Cerebellar cortex (tissue), 1 donor: ENCODE results near the gene ADGRV1.
A peak's percentile ranks its signal among the peaks of the same experiment; 100 is the strongest.

ENCODE experiments used
- DNase-seq: peaks from one replicate; pipeline ENCODE4 v3.0.0-alpha.2; 2015; ENCODE audit warnings: low spot score

The ADGRV1 gene, protein sequence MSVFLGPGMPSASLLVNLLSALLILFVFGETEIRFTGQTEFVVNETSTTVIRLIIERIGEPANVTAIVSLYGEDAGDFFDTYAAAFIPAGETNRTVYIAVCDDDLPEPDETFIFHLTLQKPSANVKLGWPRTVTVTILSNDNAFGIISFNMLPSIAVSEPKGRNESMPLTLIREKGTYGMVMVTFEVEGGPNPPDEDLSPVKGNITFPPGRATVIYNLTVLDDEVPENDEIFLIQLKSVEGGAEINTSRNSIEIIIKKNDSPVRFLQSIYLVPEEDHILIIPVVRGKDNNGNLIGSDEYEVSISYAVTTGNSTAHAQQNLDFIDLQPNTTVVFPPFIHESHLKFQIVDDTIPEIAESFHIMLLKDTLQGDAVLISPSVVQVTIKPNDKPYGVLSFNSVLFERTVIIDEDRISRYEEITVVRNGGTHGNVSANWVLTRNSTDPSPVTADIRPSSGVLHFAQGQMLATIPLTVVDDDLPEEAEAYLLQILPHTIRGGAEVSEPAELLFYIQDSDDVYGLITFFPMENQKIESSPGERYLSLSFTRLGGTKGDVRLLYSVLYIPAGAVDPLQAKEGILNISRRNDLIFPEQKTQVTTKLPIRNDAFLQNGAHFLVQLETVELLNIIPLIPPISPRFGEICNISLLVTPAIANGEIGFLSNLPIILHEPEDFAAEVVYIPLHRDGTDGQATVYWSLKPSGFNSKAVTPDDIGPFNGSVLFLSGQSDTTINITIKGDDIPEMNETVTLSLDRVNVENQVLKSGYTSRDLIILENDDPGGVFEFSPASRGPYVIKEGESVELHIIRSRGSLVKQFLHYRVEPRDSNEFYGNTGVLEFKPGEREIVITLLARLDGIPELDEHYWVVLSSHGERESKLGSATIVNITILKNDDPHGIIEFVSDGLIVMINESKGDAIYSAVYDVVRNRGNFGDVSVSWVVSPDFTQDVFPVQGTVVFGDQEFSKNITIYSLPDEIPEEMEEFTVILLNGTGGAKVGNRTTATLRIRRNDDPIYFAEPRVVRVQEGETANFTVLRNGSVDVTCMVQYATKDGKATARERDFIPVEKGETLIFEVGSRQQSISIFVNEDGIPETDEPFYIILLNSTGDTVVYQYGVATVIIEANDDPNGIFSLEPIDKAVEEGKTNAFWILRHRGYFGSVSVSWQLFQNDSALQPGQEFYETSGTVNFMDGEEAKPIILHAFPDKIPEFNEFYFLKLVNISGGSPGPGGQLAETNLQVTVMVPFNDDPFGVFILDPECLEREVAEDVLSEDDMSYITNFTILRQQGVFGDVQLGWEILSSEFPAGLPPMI (N-terminal part only)

DNA sequence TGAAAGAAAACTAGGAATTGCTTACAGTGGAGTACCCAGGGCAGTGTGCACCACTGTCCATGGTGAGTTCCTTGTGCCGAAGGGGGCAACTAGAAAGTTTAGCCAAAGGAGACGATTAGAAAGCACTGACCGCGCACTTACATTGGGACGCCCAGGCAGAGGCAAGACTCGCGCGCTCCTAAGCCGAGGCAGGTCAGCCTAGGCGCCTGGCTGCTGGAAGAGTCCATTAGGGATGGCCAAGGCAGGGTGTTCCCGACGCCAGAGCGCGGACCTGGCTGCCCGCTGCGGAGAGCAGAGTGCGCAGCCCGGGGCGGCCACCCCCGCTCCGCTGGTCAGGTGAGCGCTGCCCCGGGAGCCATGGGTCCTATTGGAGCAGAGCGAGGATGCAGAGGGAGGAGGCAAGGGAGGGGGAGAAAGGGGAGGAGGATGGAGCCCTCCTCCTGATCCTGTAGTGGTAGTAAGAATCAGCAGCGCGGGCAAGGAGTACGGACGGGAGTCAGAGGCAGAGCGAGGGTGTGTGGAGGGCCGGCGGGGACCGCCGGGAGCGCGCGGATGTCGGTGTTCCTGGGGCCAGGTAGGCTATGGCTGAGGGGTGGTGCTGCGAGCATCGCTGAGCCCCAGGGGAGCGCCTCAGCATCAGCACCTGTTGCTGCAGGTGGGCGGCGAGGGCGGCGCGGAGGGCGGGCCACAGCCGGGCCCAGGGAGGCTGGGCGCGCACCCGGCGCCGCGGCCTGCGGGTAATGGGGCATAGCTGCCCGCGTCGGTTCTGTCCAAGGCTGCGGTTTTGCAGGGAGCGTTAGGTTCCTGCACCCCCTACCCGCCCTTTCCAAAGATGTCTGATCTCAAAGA lies at the start of gene ADGRV1:
Gene ADGRV1, plus strand, starts transcription at position 454 of the 849 bp plus-strand sequence. Its CDS starts 99 bp downstream, at position 553.
- peak; percentile 92 for DNase-seq

GRCh38 chr5:90510438-90510837 lies 48.2 kb upstream of the ADGRV1 start:
- no peak for DNase-seq

DNA sequence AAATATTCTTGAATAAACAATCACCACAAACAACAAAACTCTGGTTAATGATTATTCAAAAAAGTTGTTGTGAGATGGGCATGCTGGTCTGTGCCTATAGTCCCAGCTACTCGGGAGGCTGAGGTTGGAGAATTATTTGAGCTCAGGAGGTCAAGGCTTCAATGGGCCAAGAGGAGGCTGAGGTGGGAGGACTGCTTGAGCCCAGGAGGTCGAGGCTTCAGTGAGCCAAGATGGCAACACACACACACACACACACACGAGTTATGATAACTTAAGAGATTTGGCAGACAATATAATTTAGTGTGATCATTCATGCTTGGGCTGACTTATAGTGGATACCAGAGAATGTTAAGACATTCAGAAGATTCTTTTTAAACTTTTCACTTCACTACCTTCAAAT lies 44.1 kb upstream of the ADGRV1 start:
- DNase-seq, result no peak

DNA sequence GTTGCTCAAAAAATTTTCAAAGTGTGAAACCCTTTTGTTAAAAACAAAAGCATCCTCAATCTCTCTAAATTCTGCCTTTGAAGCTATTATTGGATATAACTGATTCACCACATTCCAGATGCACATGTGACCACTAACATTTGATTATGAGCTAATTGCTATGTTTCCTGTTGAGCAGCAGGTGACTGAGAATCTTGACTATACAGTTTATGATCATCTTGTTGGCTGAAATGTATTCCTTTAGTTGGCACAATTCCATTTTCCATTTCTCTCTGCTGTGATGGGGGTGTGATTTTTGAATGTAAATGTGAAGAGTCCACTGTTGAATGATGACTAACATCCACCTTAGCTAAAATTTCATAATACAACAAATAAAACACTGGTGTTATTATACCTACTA lies 39.9 kb upstream of the ADGRV1 start:
- DNase-seq, result no peak

- DNase-seq, result no peak
These were observed 39.5 kb upstream of the ADGRV1 start for GRCh38 chr5:90519081-90519480.

GRCh38 chr5:90528601-90529193 lies 29.9 kb upstream of the ADGRV1 start:
- peak; percentile 25 for DNase-seq

- peak; percentile 98 for DNase-seq
These were observed 29.2 kb upstream of the ADGRV1 start, which contains the start of gene LYSMD3 for GRCh38 chr5:90529194-90529938. TSS of gene LYSMD3 (minus strand) at chr5:90529584. CDS start at chr5:90525289, 4,295 bp downstream.

DNA sequence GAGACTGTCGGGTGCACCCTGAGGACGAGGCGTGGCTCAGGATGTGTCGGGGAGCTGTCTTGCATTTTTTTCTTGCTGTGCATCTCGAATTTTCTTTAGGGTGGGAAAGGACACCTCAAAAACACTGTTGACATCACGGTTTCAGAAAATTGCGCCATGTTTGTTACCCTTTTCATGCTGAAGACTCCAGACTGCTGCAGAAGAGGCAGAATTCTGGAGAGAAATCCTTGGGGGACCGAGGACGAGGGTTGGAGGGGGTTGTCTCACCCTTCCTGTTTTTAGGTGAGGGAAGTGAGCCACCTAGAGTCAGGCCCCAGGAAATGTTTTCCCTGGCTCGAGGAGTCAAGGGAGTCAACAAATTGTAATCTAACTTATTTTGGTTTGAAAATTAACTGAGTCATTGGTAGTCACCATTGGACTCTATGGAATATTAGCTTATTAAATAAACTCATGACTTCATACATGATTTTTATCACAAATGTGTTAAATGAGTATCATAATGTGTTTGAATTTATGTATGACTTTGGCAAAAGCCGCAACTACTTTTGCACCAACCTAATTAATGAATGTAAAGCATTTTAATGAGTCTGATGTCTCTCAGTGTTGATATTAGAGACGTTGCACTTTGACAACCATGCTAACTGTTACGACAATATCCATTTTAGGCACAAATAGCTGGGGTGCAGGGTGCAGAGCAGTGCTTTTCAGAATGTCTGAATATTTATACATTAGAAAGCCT lies 28.5 kb upstream of the ADGRV1 start:
- peak; percentile 92 for DNase-seq

- peak; percentile 38 for DNase-seq
These were observed 27.7 kb upstream of the ADGRV1 start for GRCh38 chr5:90530736-90531487.

- no peak for DNase-seq
These were observed 24.8 kb upstream of the ADGRV1 start for GRCh38 chr5:90533794-90534193.

- DNase-seq, result no peak
These were observed 23.7 kb upstream of the ADGRV1 start for GRCh38 chr5:90534922-90535321.

DNA sequence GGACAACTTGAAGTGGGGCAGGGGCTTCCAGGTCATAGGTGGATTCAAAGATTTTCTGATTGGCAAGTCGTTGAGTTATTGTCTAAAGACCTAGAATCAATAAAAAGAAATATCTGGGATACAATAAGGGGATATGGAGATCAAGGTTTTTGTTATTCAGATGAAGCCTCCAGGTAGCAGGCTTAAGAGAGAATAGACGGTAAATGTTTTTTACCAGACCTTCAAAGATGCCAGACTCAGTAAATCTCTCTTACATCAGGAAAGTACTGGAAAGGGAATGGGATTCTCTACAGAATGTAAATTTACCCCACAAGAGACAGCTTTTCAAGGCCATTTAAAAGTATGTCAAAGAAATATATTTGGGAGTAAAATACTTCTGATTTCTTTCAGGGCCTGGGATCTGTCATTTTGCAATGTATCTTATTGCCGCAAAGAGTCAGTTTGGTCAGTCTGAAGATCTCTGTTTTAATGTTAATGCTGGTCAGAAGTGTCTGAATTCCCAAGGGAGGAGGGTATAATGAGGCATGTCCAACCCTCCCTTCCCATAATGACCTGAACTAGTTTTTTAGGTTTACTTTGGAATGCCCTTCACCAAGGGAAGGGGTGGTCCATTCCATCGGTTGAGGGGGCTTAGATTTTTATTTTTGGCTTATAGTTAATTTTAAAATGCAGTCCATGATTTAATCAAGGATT lies 15.6 kb upstream of the ADGRV1 start:
- no peak for DNase-seq

DNA sequence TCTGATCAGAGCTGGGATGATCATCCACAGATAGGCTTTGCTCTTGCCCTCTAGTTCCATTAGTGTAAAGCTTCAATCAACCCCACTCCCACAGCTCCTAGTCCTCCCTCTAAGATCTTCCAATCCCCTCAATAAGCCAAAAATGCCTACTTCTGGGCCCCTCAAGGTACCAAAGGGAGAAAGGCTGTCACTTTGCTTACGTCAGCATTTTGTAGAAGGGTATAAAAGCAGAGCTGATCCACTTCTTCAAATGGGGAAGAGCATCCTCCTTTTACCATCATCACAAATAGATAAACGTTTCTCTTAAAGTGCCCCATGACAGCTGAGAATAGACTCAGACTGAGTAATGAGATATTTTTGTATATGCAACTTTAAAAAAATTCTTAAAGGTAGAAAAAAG lies 13.1 kb upstream of the ADGRV1 start:
- DNase-seq, result no peak

DNA sequence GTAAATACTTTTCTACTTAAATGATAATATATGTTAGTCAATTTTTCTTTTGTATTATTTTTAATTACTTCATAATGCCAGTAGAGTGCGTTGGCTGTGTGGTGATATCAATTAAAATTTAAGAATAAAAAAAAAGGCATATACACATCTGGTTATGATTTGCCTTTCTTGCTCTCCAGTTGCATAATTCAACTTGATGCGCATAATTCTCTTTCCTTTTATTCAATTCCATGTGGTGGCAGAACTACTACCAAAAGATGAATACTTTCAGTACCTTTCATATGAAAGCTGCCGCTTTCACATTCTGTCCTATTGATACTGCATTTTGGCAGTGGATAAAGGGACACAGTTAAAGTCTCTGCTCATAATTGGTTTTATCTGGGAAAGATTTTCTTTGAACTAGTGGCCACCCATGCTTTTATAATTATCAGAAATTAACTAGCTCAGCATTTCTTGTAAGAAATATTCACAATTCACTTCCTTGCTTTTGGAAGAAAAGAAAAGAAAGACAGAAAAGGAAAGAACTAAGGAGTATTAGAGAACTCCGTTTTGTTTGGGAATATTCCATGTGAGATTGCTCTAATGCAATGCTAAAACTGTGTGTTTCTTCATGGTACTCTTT lies 12.3 kb upstream of the ADGRV1 start:
- no peak for DNase-seq

- DNase-seq, result no peak
These were observed 11.5 kb upstream of the ADGRV1 start for GRCh38 chr5:90547072-90547536.

DNA sequence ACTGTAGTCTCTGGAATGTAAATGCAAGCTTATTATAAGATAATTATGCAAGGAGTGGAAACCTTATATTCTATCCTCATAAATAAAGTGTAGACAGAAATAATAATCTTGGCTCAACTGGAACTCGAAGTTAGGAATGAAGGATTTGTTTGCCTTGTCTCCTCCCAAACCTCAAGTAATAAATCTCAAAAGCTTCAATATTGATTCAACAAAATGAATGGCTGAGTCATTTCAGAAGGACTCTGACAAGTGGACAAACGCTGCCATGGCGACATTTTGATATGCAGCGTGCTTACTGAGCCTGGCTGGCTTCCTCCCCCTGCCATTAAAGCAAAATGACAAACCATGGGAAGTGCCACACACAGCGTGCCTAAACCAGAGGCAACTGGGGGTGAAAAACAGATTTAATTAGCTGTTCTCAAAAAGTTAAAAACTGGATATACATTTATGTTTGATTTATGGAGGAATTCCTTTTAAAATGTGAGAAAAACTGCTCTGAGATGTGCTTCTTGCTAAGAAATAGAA lies 10.5 kb upstream of the ADGRV1 start:
- DNase-seq, result no peak

- no peak for DNase-seq
These were observed 9.4 kb upstream of the ADGRV1 start for GRCh38 chr5:90549223-90549622.
